ENCODE measurements around the gene MRPS22.

Gene MRPS22

GRCh38 chr3:139343895-139344856, at the start of gene MRPS22:
Gene MRPS22 (plus strand): TSS chr3:139344020. CDS start chr3:139344027, 7 bp downstream.
- DNase-seq (ENCODE audit: low read depth, low spot score), result peak; percentile 93

- no peak for DNase-seq (ENCODE audit: low read depth, low spot score)
Observed at GRCh38 chr3:139295040-139295439, 48.8 kb upstream of the MRPS22 start.

- no peak for DNase-seq (ENCODE audit: low read depth, low spot score)
Observed at GRCh38 chr3:139296141-139296718, 47.6 kb upstream of the MRPS22 start.

GRCh38 chr3:139297588-139298311, 46.1 kb upstream of the MRPS22 start:
- no peak for DNase-seq (ENCODE audit: low read depth, low spot score)

DNA sequence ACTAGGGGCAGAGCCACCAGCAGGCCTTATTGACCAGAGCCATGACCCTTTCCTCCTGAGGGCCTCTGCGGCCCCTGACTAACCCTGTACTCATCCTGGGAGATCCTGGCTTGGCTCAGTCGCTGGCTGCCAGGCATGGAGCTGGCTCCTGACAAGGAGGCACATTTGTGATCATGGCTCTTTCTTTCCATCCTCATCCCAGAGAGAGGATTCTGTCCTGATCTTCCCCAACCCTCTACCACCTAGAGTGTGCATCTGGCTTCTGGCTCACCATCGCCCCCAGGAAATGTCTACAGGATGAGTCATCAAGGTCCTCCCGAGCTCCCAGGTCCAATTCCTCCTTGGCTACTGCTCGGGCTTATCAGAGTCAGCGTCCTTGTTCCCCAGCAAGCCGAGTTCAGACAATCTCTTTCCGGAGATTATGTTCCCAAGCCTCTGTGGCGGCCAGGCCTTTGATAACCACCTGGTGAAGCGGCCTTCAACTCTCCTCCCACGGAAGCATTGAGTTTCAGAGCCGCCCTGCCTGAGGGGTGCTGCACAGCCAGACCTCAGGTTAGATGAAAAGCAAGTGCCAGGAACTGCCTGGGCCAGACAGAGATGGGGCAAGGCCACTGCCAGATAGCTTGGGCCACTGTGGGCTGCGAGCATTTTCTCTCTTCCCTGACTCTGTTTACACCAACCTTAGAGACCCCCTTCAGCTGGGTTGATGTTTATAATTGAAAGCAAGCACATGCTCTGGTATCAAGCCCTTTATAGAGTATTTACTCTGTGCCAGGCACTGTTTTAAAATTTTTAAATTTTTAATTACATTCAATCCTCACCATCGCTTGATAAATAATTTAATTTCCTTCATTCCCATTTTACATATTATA, 44.3 kb upstream of the MRPS22 start:
- DNase-seq (ENCODE audit: low read depth, low spot score), result peak; percentile 70

- no peak for DNase-seq (ENCODE audit: low read depth, low spot score)
Observed at GRCh38 chr3:139300416-139300815, 43.4 kb upstream of the MRPS22 start.

DNA sequence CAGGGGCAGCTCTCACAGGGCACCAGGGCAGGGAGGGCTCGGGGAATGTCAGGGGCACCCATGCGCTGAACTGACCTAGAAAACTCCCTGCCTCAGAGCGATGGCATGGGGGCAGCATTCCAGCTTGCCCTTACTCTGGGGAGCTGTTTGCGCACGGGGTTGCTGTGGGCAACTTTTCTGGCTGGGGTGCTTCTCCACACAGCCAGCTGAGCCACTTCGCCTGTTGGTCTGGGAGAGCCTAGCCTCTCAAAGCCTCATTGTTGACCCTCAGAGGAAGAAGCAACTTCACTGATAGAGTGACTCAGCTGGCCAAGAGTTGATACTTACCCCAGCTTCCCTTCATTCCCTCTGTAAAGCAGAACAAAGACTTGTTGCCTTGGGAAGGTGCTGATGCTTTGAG, 42.6 kb upstream of the MRPS22 start:
- peak; percentile 28 for DNase-seq (ENCODE audit: low read depth, low spot score)

DNA sequence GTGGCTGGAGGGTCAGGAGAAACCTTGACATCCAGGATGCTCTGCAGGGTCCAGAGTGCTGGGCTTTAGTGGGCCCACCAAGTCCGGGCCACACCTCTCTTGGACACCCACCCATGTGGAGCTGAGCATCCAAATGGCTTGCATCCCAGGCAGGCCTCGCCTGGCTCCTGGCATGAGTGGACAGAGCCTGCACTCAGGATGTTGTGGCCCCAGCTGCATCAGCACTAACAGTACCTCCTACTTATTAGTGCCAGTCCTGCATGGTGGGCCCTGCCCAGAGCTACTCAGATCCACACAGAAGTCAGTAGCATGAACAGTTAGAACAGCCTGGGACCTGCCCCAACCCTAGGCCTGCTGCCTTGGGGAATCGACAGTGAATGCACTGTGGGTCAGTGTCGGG, 42.2 kb upstream of the MRPS22 start:
- DNase-seq (ENCODE audit: low read depth, low spot score), result peak; percentile 14

DNA sequence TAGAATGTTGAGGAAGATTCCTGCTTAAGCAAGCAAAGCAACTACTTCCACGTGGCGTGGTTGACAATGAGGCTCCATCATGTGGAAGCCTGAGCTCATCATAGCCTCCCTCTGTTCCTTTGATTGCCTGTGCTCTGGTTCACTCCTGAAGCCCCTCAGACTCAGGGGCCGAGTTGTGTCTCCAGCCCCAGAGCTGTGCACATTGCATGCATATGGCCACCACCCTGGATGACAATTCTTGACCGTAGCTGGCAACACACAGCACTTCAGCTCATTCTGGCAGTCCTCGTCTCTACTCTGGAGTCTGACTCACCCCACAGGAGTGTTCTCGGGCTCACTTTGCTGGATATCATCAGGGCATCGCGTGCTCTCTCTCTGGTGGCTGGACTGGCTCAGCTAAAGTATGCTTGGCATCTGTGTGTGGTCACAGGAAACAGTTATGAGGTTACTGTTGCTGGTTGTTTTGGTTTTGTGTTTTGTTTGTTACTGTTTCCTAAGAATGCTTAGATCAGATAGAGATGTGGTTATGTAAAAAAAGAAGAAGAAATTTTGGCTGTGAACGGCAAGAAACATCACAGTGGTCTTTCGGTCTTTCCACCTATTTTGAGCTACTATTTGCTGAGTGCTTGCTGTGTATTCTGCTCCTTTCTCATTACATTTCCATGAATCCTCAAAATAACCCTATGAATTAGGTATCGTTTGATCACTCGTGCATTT, 41.6 kb upstream of the MRPS22 start:
- DNase-seq (ENCODE audit: low read depth, low spot score), result peak; percentile 99

GRCh38 chr3:139302801-139303113, 41.1 kb upstream of the MRPS22 start:
- no peak for DNase-seq (ENCODE audit: low read depth, low spot score)

- DNase-seq (ENCODE audit: low read depth, low spot score), result no peak
Observed at GRCh38 chr3:139303216-139303615, 40.6 kb upstream of the MRPS22 start.

- DNase-seq (ENCODE audit: low read depth, low spot score), result no peak
Observed at GRCh38 chr3:139304383-139304782, 39.4 kb upstream of the MRPS22 start.

DNA sequence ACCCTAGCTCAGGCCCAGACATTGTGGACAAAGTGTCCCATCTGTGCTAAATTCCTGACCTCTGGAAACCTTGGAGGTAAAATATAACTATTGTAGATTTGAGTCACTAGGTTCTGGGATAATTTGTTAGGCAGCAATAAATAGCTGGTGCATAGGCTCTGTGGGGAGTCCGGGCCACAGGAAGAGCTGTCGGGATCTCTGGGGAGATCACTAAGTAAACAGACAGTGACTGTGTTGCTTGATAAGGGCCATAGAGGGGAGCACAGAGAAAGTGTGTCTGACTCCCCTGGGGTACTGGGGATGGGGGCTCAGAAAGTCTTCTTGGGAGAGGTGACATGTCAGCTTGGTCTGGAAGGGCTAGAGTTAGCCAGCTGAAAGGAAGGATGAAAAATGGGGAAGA, 37.7 kb upstream of the MRPS22 start:
- DNase-seq (ENCODE audit: low read depth, low spot score), result no peak

DNA sequence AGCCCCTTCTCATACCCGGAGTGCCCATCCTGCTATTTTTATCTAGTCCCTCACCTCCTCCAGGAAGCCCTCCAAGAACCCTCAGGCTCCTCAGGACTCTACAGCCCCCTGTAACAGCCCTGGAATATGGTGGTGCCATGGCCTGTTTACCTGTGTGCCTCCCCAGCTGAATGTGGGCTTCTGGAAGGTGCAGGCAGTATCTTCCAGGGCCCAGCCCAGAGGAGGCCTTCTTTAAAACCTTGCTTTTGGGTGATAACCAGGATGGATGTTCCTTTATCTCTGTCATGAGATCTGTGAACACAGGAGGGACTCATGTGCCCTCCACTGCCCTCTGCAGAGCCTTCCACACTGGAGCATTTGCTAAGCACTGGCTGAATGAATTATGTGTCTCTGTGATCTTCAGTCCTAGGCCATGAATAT, 36.7 kb upstream of the MRPS22 start:
- no peak for DNase-seq (ENCODE audit: low read depth, low spot score)

GRCh38 chr3:139307601-139308555, 35.9 kb upstream of the MRPS22 start:
- peak; percentile 21 for DNase-seq (ENCODE audit: low read depth, low spot score)

DNA sequence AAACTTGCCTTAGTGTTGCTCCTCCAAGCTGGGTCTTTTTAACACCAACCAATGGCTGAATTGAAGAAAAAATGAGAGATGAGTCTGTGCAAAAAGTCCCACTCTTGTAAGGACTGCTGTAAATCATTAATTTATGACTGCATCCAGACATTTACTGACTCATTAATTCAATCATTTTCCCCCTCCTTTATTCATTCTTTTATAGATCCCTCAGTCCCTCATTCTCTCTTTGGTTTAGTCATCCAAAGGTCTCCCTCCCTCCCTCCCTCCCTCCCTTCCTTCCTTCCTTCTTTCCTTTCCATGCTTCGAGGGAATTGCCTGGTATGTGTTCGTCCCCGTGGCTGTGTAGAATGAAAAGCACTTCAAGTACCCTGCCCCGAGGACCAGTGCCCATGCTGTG, 35.3 kb upstream of the MRPS22 start:
- DNase-seq (ENCODE audit: low read depth, low spot score), result no peak

DNA sequence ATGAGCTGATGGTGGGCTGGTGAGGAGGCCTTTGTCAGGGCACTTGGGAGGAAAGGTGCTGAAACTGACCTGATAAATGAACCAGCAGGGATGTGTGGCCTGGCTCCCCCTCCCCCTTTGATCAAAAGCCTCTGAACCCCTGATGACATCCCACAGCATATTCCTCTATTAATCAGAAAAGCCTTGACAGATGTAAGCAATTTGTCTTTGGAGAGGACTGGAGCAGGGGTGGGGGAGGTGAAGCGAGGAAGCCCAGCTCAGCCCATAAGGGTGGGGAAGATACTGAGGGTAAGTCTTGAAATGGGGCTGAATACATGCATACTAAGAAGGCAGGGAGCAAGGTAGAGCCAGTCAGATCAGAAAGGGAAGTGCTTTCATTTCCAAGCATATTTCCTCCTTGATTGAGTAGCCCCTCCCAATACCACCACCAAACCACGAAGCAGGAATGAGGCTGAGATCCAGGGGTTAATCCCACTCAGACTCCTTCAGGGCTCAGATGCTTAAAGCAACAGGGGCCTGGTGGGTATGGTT, 34.7 kb upstream of the MRPS22 start:
- peak; percentile 67 for DNase-seq (ENCODE audit: low read depth, low spot score)

- DNase-seq (ENCODE audit: low read depth, low spot score), result peak; percentile 51
Observed at GRCh38 chr3:139309880-139310279, 33.9 kb upstream of the MRPS22 start.

GRCh38 chr3:139310474-139310933, 33.3 kb upstream of the MRPS22 start:
- peak; percentile 91 for DNase-seq (ENCODE audit: low read depth, low spot score)

All from astrocyte of the hippocampus (primary cell).